Dendritic cell treated with granulocyte-macrophage colony-stimulating factor and Interleukin-4, amounts not matched to agents 40 ng/mL and 50 ng/mL, for 4 days (primary cell): ENCODE measurements around the gene INKA2.

ENCODE experiments used
- H3K27ac Mint-ChIP-seq: one replicate; pipeline ENCODE4 v1.8.0; 2022; ENCODE audit warnings: mild to moderate bottlenecking, mixed read lengths
- H3K27me3 Mint-ChIP-seq: one replicate; pipeline ENCODE4 v1.8.0; 2022; ENCODE audit warnings: mild to moderate bottlenecking, mixed read lengths
- H3K36me3 Mint-ChIP-seq: one replicate; pipeline ENCODE4 v1.8.0; 2022; ENCODE audit warnings: low read depth, mixed read lengths
- H3K4me1 Mint-ChIP-seq: one replicate; pipeline ENCODE4 v1.8.0; 2022; ENCODE audit warnings: low read depth, mixed read lengths
- H3K4me3 Mint-ChIP-seq: one replicate; pipeline ENCODE4 v1.8.0; 2022; ENCODE audit warnings: mild to moderate bottlenecking, moderate library complexity, mixed read lengths
- H3K9me3 Mint-ChIP-seq: one replicate; pipeline ENCODE4 v1.8.0; 2022; ENCODE audit warnings: mixed read lengths
- intact Hi-C: fragments of 100-400 bp; cut with micrococcal nuclease; formaldehyde crosslinking; loops from one replicate; pipeline ENCODE4 v1.15.0; 2022

INKA2 gene

GRCh38 chr1:111690306-111690617 lies 48.9 kb downstream of the INKA2 start:
- peaks cover 46% of the 10 kb centered on the region for H3K4me1 Mint-ChIP-seq
- peaks cover 68% of the 10 kb centered on the region for H3K36me3 Mint-ChIP-seq
- H3K27ac Mint-ChIP-seq: peak overlapping the region; percentile 72
- intact Hi-C loops: no loop called here
- no peak overlapping the region for H3K4me3 Mint-ChIP-seq
- H3K9me3 Mint-ChIP-seq: peaks cover 13% of the 10 kb centered on the region
- no peaks in the 10 kb centered on the region for H3K27me3 Mint-ChIP-seq
